ENCODE measurements around the gene SMG6.

Gene SMG6

GRCh38 chr17:2025622-2026309 is 277.8 kb downstream of the SMG6 start (continued):
- TF ChIP-seq ZBTB17 (tag by site-specific recombination; IDR thresholded peaks at IDR 0.05) (peak; percentile 36), PRDM10 (tag by site-specific recombination; IDR thresholded peaks at IDR 0.05) (peak; percentile 6; the same call in 1 of the 2 replicates), ZNF423 (tag by site-specific recombination; IDR thresholded peaks at IDR 0.05) (peak; percentile 57; the same call in 1 of the 2 replicates), ZNF24 (tag by site-specific recombination; IDR thresholded peaks at IDR 0.05) (no peak), GLIS1 (tag by site-specific recombination; IDR thresholded peaks at IDR 0.05) (peak; percentile 87), ZIC2 (tag by site-specific recombination; IDR thresholded peaks at IDR 0.05) (peak; percentile 69; the same call in 1 of the 2 replicates), ZNF341 (tag by site-specific recombination; IDR thresholded peaks at IDR 0.05; ENCODE audit: low read depth) (peak; percentile 64), ZSCAN16 (tag by site-specific recombination; IDR thresholded peaks at IDR 0.05) (no peak), KLF17 (tag by site-specific recombination; IDR thresholded peaks at IDR 0.05) (peak; percentile 11; the same call in 1 of the 2 replicates), TSHZ1 (tag by site-specific recombination; IDR thresholded peaks at IDR 0.05; ENCODE audit: borderline replicate concordance) (0 out of 2 replicates have a peak, but pooled peaks have one; percentile 24), ZFP69B (tag by site-specific recombination; IDR thresholded peaks at IDR 0.05) (peak; percentile 53; the same call in 1 of the 2 replicates), ZNF501 (tag by site-specific recombination; IDR thresholded peaks at IDR 0.05) (0 out of 2 replicates have a peak, but pooled peaks have one; percentile 11), KLF1 (tag by site-specific recombination; IDR thresholded peaks at IDR 0.05) (0 out of 2 replicates have a peak, but pooled peaks have one; percentile 34), ZNF121 (tag by site-specific recombination; IDR thresholded peaks at IDR 0.05) (no peak)
- TF ChIP-seq, protein P1, sequence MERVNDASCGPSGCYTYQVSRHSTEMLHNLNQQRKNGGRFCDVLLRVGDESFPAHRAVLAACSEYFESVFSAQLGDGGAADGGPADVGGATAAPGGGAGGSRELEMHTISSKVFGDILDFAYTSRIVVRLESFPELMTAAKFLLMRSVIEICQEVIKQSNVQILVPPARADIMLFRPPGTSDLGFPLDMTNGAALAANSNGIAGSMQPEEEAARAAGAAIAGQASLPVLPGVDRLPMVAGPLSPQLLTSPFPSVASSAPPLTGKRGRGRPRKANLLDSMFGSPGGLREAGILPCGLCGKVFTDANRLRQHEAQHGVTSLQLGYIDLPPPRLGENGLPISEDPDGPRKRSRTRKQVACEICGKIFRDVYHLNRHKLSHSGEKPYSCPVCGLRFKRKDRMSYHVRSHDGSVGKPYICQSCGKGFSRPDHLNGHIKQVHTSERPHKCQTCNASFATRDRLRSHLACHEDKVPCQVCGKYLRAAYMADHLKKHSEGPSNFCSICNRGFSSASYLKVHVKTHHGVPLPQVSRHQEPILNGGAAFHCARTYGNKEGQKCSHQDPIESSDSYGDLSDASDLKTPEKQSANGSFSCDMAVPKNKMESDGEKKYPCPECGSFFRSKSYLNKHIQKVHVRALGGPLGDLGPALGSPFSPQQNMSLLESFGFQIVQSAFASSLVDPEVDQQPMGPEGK (tag by site-specific recombination; IDR thresholded peaks at IDR 0.05): peak; percentile 36
- TF ChIP-seq, protein P2, sequence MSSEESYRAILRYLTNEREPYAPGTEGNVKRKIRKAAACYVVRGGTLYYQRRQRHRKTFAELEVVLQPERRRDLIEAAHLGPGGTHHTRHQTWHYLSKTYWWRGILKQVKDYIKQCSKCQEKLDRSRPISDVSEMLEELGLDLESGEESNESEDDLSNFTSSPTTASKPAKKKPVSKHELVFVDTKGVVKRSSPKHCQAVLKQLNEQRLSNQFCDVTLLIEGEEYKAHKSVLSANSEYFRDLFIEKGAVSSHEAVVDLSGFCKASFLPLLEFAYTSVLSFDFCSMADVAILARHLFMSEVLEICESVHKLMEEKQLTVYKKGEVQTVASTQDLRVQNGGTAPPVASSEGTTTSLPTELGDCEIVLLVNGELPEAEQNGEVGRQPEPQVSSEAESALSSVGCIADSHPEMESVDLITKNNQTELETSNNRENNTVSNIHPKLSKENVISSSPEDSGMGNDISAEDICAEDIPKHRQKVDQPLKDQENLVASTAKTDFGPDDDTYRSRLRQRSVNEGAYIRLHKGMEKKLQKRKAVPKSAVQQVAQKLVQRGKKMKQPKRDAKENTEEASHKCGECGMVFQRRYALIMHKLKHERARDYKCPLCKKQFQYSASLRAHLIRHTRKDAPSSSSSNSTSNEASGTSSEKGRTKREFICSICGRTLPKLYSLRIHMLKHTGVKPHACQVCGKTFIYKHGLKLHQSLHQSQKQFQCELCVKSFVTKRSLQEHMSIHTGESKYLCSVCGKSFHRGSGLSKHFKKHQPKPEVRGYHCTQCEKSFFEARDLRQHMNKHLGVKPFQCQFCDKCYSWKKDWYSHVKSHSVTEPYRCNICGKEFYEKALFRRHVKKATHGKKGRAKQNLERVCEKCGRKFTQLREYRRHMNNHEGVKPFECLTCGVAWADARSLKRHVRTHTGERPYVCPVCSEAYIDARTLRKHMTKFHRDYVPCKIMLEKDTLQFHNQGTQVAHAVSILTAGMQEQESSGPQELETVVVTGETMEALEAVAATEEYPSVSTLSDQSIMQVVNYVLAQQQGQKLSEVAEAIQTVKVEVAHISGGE (tag by site-specific recombination; conservative IDR thresholded peaks at IDR 0.05; ENCODE audit: low read depth): 0 out of 2 replicates have a peak, but pooled peaks have one; percentile 24
